HFFc6 (cell line): ENCODE measurements around the gene MT2A. TPM values are rescaled to one million over a fixed set of nuclear protein-coding genes. Genes with fewer than 3 reads are reported as not detected.

ENCODE experiments used
- DNase-seq: peaks from one replicate; pipeline ENCODE4 v3.0.0-alpha.2; 2018
- H3K27ac Mint-ChIP-seq: 2 replicates; pipeline ENCODE4 v1.8.0; 2020; ENCODE audit warnings: mild to moderate bottlenecking, mixed read lengths
- H3K27me3 Mint-ChIP-seq: 2 replicates; pipeline ENCODE4 v1.8.0; 2021; ENCODE audit warnings: mild to moderate bottlenecking, moderate library complexity, mixed read lengths; ENCODE audit not compliant: insufficient read depth
- H3K36me3 Mint-ChIP-seq: 2 replicates; pipeline ENCODE4 v1.8.0; 2021; ENCODE audit warnings: low read depth, mixed read lengths
- H3K4me1 Mint-ChIP-seq: 2 replicates; pipeline ENCODE4 v1.8.0; 2020; ENCODE audit warnings: low read depth, mixed read lengths
- H3K4me3 Mint-ChIP-seq: 2 replicates; pipeline ENCODE4 v1.8.0; 2020; ENCODE audit warnings: mild to moderate bottlenecking, moderate library complexity, mixed read lengths
- H3K9me3 Mint-ChIP-seq: 2 replicates; pipeline ENCODE4 v1.8.0; 2020; ENCODE audit warnings: mild to moderate bottlenecking, mixed read lengths
- CTCF ChIP-seq: fragments of 200-600 bp; sonication (generic); IDR thresholded peaks from 2 replicates; pipeline ENCODE4 v1.5.0; 2021; ENCODE audit warnings: antibody characterized with exemption, mild to moderate bottlenecking
- total RNA-seq, 6 experiments: library from RNA; stranded (reverse); fragmentation: NEBNext Ultra II Directional; extraction: Animal tissue kit (Norgen Biotek cat#: 25700); gene quantifications; 2 replicates in 1 of 6; 3 replicates in 5 of 6; pipeline ENCODE4 v1.2.3, GENCODE V29; 2021

Gene MT2A
- total RNA-seq, 6 experiments from 2014 or later: 623 to 1,524 (median 1,044) TPM

- TF ChIP-seq CTCF: no peak
- Mint-ChIP-seq H3K4me3 (no peak overlapping the region), H3K4me1 (no peaks in the 10 kb centered on the region), H3K27ac (no peak overlapping the region), H3K9me3 (no peaks in the 10 kb centered on the region), H3K27me3 (peaks cover 76% of the 10 kb centered on the region), H3K36me3 (no peaks in the 10 kb centered on the region)
- no peak for DNase-seq
These were observed 40.9 kb downstream of the MT2A start for GRCh38 chr16:56649271-56649670.

- H3K27me3 Mint-ChIP-seq: peaks cover 72% of the 10 kb centered on the region
- H3K9me3 Mint-ChIP-seq: no peaks in the 10 kb centered on the region
- no peak overlapping the region for H3K4me3 Mint-ChIP-seq
- no peak overlapping the region for H3K27ac Mint-ChIP-seq
- no peak for DNase-seq
- TF ChIP-seq CTCF: no peak
- H3K36me3 Mint-ChIP-seq: no peaks in the 10 kb centered on the region
- no peaks in the 10 kb centered on the region for H3K4me1 Mint-ChIP-seq
These were observed 41.4 kb downstream of the MT2A start for GRCh38 chr16:56649820-56650219.

DNA sequence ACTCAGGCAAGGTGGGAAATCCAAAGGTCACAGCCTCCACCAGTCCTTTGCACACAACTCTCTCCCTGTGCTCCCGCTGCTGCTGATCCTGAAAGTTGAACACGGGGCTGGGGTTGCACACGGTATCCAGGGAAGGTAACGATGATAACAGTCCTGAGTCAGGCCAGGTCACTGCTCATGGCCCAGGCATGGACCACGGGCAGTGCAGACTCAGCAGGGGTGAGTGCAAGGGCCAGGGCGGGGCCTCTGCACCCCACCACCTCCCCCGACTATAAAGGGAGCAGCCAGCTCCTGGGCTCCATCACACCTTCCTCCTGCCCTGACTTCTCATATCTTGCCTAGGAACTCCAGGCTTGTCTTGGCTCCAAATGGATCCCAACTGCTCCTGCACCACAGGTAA is 43.2 kb downstream of the MT2A start, which contains the start of gene MT1B:
MT1B (plus strand) TSS at position 301 of the 400 bp plus-strand sequence; CDS start at position 369, 68 bp downstream.
- TF ChIP-seq CTCF: no peak
- no peak within 1 kb of the TSS for H3K4me3 Mint-ChIP-seq
- peaks cover 66% of the 10 kb centered on the region for H3K27me3 Mint-ChIP-seq
- no peaks in the 10 kb centered on the region for H3K9me3 Mint-ChIP-seq
- no peaks in the 10 kb centered on the region for H3K4me1 Mint-ChIP-seq
- no peak within 1 kb of the TSS for H3K27ac Mint-ChIP-seq
- DNase-seq: no peak
- no peaks in the 10 kb centered on the region for H3K36me3 Mint-ChIP-seq

DNA sequence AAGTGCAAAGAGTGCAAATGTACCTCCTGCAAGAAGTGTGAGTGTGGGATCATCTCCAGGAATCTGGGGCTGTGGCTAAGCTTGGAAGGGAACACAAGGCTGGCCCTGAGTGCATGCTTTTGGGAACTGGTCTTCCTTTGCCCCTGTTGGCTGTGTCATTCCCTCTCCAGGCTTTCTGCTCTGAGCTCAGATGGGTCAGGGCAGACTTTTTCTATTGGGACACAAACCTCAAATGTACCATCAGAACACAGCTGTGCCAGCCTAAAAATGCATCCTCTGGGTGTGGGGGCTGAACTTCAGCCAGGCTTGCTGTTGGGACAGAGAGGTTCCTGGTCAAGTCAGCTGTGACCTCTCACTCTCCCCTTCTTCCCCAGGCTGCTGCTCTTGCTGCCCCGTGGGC is 44.2 kb downstream of the MT2A start:
- TF ChIP-seq CTCF: no peak
- Mint-ChIP-seq H3K4me1 (no peaks in the 10 kb centered on the region), H3K9me3 (no peaks in the 10 kb centered on the region), H3K4me3 (no peak overlapping the region), H3K27ac (no peak overlapping the region), H3K27me3 (peaks cover 66% of the 10 kb centered on the region), H3K36me3 (no peaks in the 10 kb centered on the region)
- no peak for DNase-seq

GRCh38 chr16:56653218-56653617 is 44.8 kb downstream of the MT2A start:
- no peak for DNase-seq
- Mint-ChIP-seq H3K27me3 (peaks cover 65% of the 10 kb centered on the region), H3K4me3 (no peak overlapping the region), H3K4me1 (peaks cover 6% of the 10 kb centered on the region), H3K27ac (no peak overlapping the region), H3K9me3 (no peaks in the 10 kb centered on the region), H3K36me3 (0 out of 2 replicates have a peak, but pooled peaks cover 3% of the 10 kb centered on the region)
- TF ChIP-seq CTCF: no peak
